Kidney glomerular epithelial cell (primary cell): ENCODE data around the gene FOXK2.
"Not testable (repeated sequence)": the region's sequence is repeated elsewhere in the genome, so short reads cannot be mapped to it uniquely, and the experiment has no call there.

Source experiments
- DNase-seq: peaks from one replicate; lab custom pipeline; 2025; lab: John Stamatoyannopoulos, UW

FOXK2 gene

GRCh38 chr17:82495844-82496528 is 23.5 kb upstream of the FOXK2 start:
- DNase-seq: no peak

- DNase-seq: peak; percentile 51
Measured at GRCh38 chr17:82496529-82497434, 22.8 kb upstream of the FOXK2 start.

DNA sequence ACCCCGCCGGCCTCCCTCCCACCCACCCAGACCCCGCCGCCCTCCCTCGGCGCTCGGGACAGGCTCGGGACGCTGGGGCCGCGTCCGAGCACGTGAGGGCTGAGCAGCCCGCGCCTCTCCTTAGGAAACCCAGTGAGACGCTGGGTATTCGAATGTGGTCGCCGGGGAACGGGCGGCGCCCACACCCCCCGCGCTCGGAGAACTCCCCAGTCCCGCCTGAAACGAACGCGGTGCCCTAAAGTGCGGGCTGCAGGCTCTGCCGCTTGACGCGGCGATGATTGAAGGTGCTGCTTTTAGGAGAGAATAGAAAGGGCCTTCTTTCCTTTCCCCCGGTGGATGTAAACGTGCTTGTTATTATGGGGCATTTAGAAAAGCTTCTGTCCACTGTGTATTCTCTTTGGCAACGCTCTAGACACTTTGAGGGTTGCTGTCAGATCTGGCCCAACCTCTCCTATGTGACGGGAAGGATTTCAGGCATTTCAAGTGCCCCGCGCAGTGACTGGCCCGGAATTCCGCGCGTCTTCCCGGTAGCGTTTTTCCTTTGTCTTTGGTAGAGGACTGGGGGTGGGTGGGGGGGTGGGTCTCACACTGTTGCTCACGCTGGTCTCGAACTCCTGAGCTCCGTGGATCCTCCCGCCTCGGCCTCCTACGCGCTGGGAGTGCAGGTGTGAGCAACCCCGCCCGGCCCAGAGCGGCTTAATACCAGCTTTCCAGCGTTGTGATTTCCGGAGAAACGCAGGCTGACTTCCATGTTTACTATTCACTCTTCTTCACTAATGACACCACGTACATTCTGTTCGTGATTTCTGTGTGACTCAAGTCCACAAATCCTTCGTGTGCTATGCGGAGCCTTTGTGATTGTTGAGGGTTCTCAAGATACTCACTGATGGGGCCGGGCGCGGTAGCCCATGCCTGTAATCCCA is 21.8 kb upstream of the FOXK2 start:
- no peak for DNase-seq

DNA sequence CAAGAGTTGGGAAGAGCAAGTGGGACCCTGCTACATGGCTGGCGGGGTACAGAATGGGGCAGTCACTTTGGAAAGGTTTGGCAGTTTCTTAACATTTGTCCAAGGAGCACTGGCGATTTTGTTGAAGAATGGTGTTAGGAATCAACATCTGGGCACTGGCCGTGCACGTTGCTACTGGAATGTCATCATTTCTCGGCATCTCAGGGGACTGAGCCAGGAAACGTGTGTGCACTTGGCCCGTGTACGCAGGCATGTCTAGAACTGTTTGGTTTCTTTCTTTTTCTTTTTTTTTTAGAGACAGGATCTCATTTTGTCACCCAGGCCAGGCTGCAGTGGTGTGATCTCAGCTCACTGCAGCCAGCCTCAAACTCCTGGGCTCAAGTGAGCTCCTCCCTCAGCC is 17.3 kb upstream of the FOXK2 start:
- no peak for DNase-seq

DNA sequence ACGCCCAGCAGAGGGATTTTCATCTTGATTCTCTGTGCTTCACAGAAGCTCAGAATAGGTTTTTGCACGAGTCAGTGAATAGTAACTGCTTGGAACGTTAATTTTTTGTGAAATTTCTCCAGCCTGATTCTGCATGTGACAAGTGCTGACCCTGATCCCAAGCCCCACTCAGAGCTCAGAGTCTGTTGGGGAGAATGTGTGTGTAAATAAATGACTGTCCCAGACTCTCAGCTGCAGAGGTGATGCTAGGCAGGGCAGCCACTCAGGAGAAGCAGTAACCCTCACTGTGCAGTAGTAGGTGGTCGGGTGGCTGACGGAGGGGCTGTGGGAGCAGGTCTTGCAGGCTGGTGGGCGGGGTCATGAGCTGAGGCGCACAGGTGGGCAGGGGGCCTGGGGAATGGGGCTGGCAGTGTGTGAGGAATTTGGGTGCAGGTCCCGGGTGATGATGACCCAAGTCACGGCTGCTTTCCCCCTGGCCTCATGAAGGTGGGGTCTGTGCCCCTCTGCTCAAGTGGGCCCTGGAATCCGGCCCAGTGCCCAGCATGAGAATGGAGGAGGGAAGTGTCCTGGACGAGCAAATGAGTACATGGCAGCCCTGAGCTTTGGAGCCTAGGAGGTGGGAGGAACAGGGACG is 16.3 kb upstream of the FOXK2 start:
- DNase-seq: no peak

GRCh38 chr17:82503728-82504308 is 15.7 kb upstream of the FOXK2 start:
- no peak for DNase-seq

- DNase-seq: no peak
Measured at GRCh38 chr17:82505296-82505695, 14.2 kb upstream of the FOXK2 start.

DNA sequence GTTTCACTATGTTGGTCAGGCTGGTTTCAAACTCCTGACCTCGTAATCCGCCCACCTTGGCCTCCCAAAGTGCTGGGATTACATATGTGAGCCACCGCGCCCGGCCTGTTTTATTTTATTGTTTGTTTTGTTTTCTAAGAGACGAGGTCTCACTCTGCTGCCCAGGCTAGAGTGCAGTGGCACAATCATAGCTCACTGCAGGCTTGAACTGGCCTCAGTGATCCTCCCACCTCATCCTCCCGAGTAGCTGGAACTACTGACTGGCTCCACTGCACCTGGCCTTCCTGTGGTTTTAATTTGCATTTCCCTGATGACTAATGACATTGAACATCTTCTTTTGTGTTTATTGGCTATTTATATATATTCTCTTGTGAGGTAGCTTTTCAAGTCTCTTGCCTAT is 13.1 kb upstream of the FOXK2 start:
- DNase-seq: peak; percentile 64

DNA sequence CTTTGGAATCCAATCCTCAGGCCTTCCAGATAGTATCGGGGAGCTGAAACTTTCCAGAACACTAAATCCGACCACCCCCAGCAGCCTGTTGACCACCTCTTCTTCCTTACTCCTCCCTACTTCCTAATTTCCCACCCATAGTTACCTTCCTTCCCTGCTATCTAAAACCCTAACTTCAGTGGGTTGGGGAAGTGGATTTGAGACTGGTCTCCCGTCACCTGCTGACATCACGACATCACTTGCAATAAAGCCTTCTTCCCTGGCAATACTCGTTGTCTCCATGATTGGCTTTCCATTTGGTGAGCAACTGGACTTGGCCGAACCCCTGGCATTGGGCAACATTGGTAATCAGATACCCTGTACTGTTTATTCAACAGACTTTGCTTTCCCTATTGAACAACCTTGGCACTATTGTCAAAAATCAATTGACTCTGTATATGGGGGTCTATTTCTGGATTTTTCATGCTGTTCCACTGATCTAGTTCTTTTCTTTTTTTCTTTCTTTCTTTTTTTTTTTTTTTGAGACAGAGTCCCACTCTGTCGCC is 11.8 kb upstream of the FOXK2 start:
- no peak for DNase-seq

- not testable (repeated sequence) for DNase-seq
Measured at GRCh38 chr17:82511642-82512041, 7.9 kb upstream of the FOXK2 start.

DNA sequence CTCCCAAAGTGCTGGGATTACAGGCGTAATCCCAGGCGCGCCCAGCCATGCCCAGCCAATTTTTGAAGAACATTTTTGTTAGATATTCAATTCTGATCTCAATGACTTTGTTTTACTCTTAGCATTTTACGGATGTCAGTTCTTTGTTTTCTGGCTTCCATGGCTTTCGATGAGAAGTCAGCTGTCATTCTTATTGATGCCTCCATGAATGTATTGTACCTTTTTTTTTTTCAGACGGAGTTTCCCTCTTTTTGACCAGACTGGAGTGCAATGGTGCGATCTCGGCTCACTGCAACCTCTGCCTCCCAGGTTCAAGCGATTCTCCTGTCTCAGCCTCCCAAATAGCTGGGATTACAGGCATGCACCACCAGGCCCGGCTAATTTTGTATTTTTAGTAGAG is 5.7 kb upstream of the FOXK2 start:
- not testable (repeated sequence) for DNase-seq

DNA sequence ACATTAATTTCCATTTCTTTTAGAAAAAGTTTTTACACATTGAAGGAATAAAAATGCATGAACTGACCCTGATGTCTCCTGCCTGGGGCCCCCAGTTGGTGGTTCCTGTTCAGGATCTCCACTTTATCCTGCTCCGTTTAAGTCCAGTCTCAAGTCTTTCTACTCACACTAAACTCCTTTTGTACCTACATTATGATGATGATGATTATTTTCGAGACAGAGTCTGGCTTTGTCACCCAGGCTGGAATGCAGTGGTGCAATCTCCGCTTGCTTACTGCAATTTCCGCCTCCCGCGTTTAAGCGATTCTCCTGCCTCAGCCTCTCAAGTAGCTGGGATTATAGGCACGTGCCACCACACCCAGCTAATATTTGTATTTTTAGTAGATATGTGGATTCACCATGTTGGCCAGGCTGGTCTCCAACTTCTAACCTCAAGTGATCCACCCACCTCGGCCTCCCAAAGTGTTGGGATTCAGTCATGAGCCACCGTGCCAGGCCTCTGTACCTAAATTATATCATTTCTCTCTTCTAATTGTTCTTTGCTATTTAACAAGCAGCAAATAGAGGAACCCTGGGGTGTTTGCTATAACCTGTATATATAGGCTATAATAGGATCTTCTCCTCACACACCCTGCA is 2.2 kb upstream of the FOXK2 start:
- no peak for DNase-seq

- DNase-seq: peak; percentile 16
Measured at GRCh38 chr17:82519971-82520903, 705 bp downstream of the FOXK2 start.

DNA sequence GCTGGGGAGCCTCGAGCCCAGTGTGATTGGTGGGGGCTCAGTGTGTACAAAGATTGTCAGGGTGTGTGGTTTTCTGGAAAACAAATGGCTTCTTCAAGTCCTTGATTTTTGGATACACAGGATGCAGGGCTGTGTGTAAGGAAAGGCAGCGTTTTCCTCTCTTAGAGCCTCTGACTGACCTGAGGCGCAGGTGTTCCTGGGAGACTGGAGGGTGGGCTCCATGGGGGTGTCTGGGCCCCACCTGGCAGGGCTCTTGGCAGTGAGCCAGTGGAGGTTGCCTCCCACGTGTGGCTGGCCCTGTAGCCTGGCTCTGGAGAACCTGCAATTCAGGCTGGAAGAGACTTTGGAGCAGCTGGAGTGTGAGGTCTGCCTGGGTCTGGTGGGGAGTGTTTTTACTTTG is 5.0 kb downstream of the FOXK2 start:
- no peak for DNase-seq

DNA sequence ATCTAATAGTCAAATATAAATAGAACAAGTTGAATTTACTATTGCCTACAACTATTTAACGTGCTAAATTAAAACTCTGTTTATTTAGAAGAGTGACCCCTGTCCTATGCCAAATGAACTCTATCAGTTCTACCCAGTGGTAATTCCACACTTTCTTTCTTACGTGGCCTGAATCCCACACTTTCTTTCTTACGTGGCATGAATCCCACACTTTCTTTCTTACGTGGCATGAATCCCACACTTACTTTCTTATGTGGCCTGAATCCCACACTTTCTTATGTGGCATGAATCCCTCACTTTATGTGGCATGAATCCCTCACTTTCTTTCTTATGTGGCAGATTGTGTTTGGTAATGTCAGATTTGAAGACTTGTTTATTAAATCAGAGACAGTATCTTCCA is 6.2 kb downstream of the FOXK2 start:
- no peak for DNase-seq

DNA sequence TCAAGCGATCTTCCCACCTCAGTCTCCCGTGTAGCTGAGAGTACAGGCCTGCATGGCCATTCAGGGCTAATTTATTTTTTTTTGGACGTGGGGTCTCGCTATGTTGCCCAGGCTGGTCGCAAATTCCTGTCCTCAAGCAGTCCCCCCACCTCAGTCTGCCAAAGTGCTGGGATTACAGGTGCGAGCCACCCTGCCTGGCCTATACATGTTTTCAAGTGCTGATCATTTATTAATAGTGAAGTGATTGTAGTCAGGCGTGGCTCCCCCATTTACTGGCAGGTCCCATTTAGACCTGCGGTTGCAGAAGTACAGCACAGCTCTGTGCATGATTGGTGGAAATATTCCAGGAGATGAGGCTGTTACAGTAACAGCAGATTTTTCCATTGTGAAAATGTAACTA is 8.4 kb downstream of the FOXK2 start:
- no peak for DNase-seq

DNA sequence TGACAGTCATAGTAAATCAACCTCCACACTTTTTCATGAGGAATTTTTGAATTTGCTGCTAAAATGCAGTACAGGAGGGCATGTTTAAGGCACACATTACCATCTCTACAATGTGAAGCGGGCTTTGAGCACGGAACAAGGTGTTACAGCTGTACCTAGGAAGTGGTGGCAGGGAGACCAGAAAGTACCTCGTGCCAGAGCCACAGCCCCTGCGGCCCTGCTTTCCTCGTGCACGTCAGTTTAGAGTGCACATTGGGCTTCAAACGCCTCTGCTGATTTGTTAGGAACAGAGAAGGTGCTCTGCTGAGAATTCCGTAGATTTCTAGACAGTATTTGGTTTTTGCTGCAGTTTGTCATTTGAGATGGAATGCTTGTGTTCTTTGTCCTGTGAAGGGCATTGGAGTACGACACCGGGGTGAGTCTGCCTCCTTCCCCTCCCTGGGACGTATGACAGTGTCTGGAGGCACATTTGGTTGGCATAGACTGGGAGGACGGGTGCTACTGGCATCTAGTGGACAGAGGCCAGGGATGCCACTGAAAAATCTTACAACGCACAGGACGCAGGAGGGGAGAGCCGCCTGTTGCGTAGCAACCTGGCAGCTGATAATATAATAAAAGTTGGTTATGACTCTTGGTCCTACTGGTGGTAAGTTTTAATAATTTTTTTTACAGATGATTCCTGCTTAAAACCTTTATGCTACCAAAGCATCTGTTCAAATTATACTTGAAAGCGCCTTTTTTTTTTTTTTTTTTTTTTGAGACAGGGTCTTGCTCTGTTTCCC is 9.1 kb downstream of the FOXK2 start:
- peak; percentile 58 for DNase-seq

DNA sequence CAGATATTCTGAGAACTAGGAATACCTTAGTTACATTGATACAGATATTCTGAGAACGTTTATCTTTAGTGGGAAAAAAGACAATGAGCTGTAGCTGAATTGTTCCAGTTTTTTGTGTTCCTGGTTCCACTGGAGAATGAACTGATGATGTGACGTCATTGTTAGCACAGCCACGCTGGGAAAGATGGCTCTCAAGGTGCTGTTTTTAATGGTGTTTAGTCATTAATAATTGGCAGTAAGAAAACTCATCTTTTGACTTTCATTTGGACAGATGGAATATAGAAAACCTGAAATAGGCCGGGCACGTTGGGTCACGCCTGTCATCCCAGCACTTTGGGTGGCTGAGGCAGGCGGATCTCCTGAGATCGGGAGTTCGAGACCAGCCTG is 10.4 kb downstream of the FOXK2 start:
- DNase-seq: no peak

GRCh38 chr17:82531431-82531881 is 11.9 kb downstream of the FOXK2 start:
- DNase-seq: peak; percentile 35
